Activated effector memory CD4-positive, alpha-beta T cell treated with anti-CD3 and anti-CD28 coated beads, Interleukin-2, amount 50 U/mL, for 16 hours (primary cell): Measurements from ENCODE around the gene LPIN1.
"Not testable (repeated sequence)": the region's sequence is repeated elsewhere in the genome, so short reads cannot be mapped to it uniquely, and the experiment has no call there.

ENCODE experiments used
- DNase-seq: peaks from one replicate; pipeline ENCODE4 v3.0.0-alpha.2; 2020

Gene LPIN1

GRCh38 chr2:11787991-11788390 is 41.6 kb downstream of the LPIN1 start:
- peak; percentile 49 for DNase-seq

- peak; percentile 56 for DNase-seq
These were observed 42.2 kb downstream of the LPIN1 start for GRCh38 chr2:11788461-11789124.

- DNase-seq = peak; percentile 50
These were observed 42.8 kb downstream of the LPIN1 start for GRCh38 chr2:11789243-11789642.

GRCh38 chr2:11790228-11790627 is 43.8 kb downstream of the LPIN1 start:
- DNase-seq = peak; percentile 9

GRCh38 chr2:11795590-11795989 is 49.2 kb downstream of the LPIN1 start:
- no peak for DNase-seq

GRCh38 chr2:11796190-11797171 is 50.0 kb downstream of the LPIN1 start:
- no peak for DNase-seq

- DNase-seq = no peak
These were observed 51.4 kb downstream of the LPIN1 start for GRCh38 chr2:11797846-11798245.

- no peak for DNase-seq
These were observed 52.4 kb downstream of the LPIN1 start for GRCh38 chr2:11798701-11799435.

- DNase-seq = no peak
These were observed 53.4 kb downstream of the LPIN1 start for GRCh38 chr2:11799826-11800225.

- peak; percentile 25 for DNase-seq
These were observed 56.4 kb downstream of the LPIN1 start for GRCh38 chr2:11802782-11803191.

GRCh38 chr2:11805024-11805423 is 58.6 kb downstream of the LPIN1 start:
- DNase-seq = no peak

- DNase-seq = no peak
These were observed 59.5 kb downstream of the LPIN1 start for GRCh38 chr2:11805920-11806319.

GRCh38 chr2:11807156-11808015 is 61.0 kb downstream of the LPIN1 start:
- DNase-seq = peak; percentile 13

- no peak for DNase-seq
These were observed 61.6 kb downstream of the LPIN1 start for GRCh38 chr2:11808016-11808400.

GRCh38 chr2:11809586-11810236 is 63.3 kb downstream of the LPIN1 start:
- no peak for DNase-seq

- DNase-seq = peak; percentile 36
These were observed 64.0 kb downstream of the LPIN1 start for GRCh38 chr2:11810237-11810977.

- peak; percentile 47 for DNase-seq
These were observed 64.7 kb downstream of the LPIN1 start for GRCh38 chr2:11811036-11811654.

- peak; percentile 27 for DNase-seq
These were observed 66.2 kb downstream of the LPIN1 start for GRCh38 chr2:11812466-11813248.

GRCh38 chr2:11813345-11813744 is 66.9 kb downstream of the LPIN1 start:
- not testable (repeated sequence) for DNase-seq

- DNase-seq = no peak
These were observed 67.5 kb downstream of the LPIN1 start for GRCh38 chr2:11813951-11814350.
